HCT116 (cell line): Measurements from ENCODE around the gene POLR2I. TPM values are rescaled to one million over a fixed set of nuclear protein-coding genes. Genes with fewer than 3 reads are reported as not detected.

Experiments
- ATAC-seq: fragments of 200-7000 bp; cut with Tn5 transposase; 2 replicates; pipeline ENCODE4 v1.9.1; 2020; ENCODE audit warnings: mild to moderate bottlenecking, moderate library complexity
- BruUV-seq: library from RNA; stranded (reverse); fragments of 400-500 nt; replicated peaks from 2 replicates; lab custom pipeline; 2021; lab: Mats Ljungman, UMichigan
- CTCF ChIA-PET: fragments of 300-600 bp; sonication (Branson Sonifier 250); formaldehyde crosslinking; loops from one replicate; lab custom pipeline; 2021; ENCODE audit warnings: antibody characterized with exemption; lab: Charles Lee
- POLR2A ChIA-PET: fragments of 300-600, 350-600 bp; sonication (Branson Sonifier 250); formaldehyde crosslinking; loops from one replicate; lab custom pipeline; 2021; ENCODE audit warnings: antibody characterized with exemption; lab: Charles Lee
- RAD21 ChIA-PET, 2 experiments: fragments of 300-600 bp; sonication (Branson Sonifier 250); formaldehyde crosslinking; loops; one replicate each; lab custom pipeline; 2023; ENCODE audit warnings: low total read pairs in 2 of 2; ENCODE audit not compliant: uncharacterized antibody in 2 of 2, unreplicated experiment in 2 of 2, low non-redundant PET in 1 of 2; lab: Charles Lee
- DNase-seq: peaks from one replicate; pipeline ENCODE4 v3.0.0-alpha.2; 2010; ENCODE audit warnings: low read depth, low spot score
- H2AFZ ChIP-seq: fragments of 200-600 bp; shearing (Covaris generic), sonication (generic); 2 replicates; pipeline ENCODE4 v1.6.1; 2017; ENCODE audit warnings: low read depth, mixed run types, mixed read lengths, antibody characterized with exemption, low read length; ENCODE audit not compliant: poor library complexity, severe bottlenecking
- H3K27ac ChIP-seq: 2 replicates; pipeline ENCODE4 v1.5.1; 2012; ENCODE audit warnings: low read depth, low read length
- H3K27me3 ChIP-seq: fragments of 200-600 bp; sonication (generic); 2 replicates; pipeline ENCODE4 v1.6.1; 2016; ENCODE audit warnings: mixed run types, low read length, mixed read lengths; ENCODE audit not compliant: insufficient read depth
- H3K36me3 ChIP-seq, 2 experiments: fragments of 200-500 bp in 1 of 2; fragments of 200-600 bp in 1 of 2; sonication (Bioruptor generic) in 1 of 2; sonication (generic) in 1 of 2; 2 replicates each; pipeline versions ENCODE4 v1.5.1 to v1.6.1; 2014 to 2016; ENCODE audit warnings: low read length in 2 of 2, inconsistent platforms in 1 of 2, mixed read lengths in 1 of 2, mixed run types in 1 of 2; ENCODE audit not compliant: insufficient read depth in 2 of 2, control insufficient read depth in 1 of 2
- H3K4me1 ChIP-seq, 2 experiments: fragments of 200-600 bp in 1 of 2; sonication (generic) in 1 of 2; 2 replicates each; pipeline versions ENCODE4 v1.5.1 to v1.6.1; 2012 to 2017; ENCODE audit warnings: low read length in 2 of 2, inconsistent platforms in 1 of 2, mild to moderate bottlenecking in 1 of 2, mixed read lengths in 1 of 2, mixed run types in 1 of 2, moderate library complexity in 1 of 2; ENCODE audit not compliant: insufficient read depth in 2 of 2, control insufficient read depth in 1 of 2
- H3K4me2 ChIP-seq: fragments of 200-600 bp; sonication (generic); 2 replicates; pipeline ENCODE4 v1.6.1; 2017; ENCODE audit warnings: mixed run types, low read length, mixed read lengths
- H3K4me3 ChIP-seq, 2 experiments: fragments of 200-600 bp in 1 of 2; sonication (generic) in 1 of 2; replicated peaks in 1 of 2; 2 replicates each; pipeline ENCODE4 v1.5.1; 2011 to 2016; ENCODE audit warnings: low read length in 2 of 2, control low read depth in 1 of 2, low read depth in 1 of 2, mild to moderate bottlenecking in 1 of 2, mixed read lengths in 1 of 2, mixed run types in 1 of 2
- H3K79me2 ChIP-seq: fragments of 200-600 bp; sonication (generic); 2 replicates; pipeline ENCODE4 v1.6.1; 2017; ENCODE audit warnings: mild to moderate bottlenecking, mixed run types, low read length, moderate library complexity, mixed read lengths; ENCODE audit not compliant: insufficient read depth
- H3K9ac ChIP-seq: fragments of 200-600 bp; sonication (generic); 2 replicates; pipeline ENCODE4 v1.6.1; 2016; ENCODE audit warnings: low read length, mixed read lengths
- H3K9me2 ChIP-seq: fragments of 200-600 bp; sonication (generic), shearing (Covaris generic); 2 replicates; pipeline ENCODE4 v1.6.1; 2017; ENCODE audit warnings: mixed run types, mild to moderate bottlenecking, moderate library complexity; ENCODE audit not compliant: insufficient read depth
- H3K9me3 ChIP-seq, 2 experiments: fragments of 200-500 bp in 1 of 2; fragments of 200-600 bp in 1 of 2; sonication (Bioruptor generic) in 1 of 2; sonication (generic) in 1 of 2; 2 replicates each; pipeline ENCODE4 v1.6.1; 2014 to 2017; ENCODE audit warnings: low read length in 2 of 2, mixed read lengths in 2 of 2, inconsistent platforms in 1 of 2, low read depth in 1 of 2, mild to moderate bottlenecking in 1 of 2, mixed run types in 1 of 2, moderate library complexity in 1 of 2; ENCODE audit not compliant: control insufficient read depth in 1 of 2, insufficient read depth in 1 of 2
- H4K20me1 ChIP-seq: fragments of 200-600 bp; sonication (generic), shearing (Covaris generic); 2 replicates; pipeline ENCODE4 v1.6.1; 2017; ENCODE audit warnings: mixed run types, mild to moderate bottlenecking, moderate library complexity; ENCODE audit not compliant: insufficient read depth
- ATF3 ChIP-seq: IDR thresholded peaks from 2 replicates; pipeline ENCODE4 v1.6.1; 2012
- CBX3 ChIP-seq: IDR thresholded peaks from 2 replicates; pipeline ENCODE4 v1.6.1; 2012; ENCODE audit warnings: low read depth
- CTCF ChIP-seq, 3 experiments: fragments of 200-600 bp in 1 of 3; sonication (generic) in 1 of 3; IDR thresholded peaks in 2 of 3; conservative IDR thresholded peaks in 1 of 3; 2 replicates each; pipeline ENCODE4 v1.5.1; 2012 to 2017; ENCODE audit warnings: low read depth in 2 of 3, low read length in 2 of 3, antibody characterized with exemption in 1 of 3, borderline replicate concordance in 1 of 3, control low read depth in 1 of 3, mild to moderate bottlenecking in 1 of 3, mixed read lengths in 1 of 3, mixed run types in 1 of 3, moderate library complexity in 1 of 3; ENCODE audit not compliant: insufficient read depth in 1 of 3
- EGR1 ChIP-seq: IDR thresholded peaks from 2 replicates; pipeline ENCODE4 v1.6.1; 2012; ENCODE audit warnings: low read depth
- EZH2phosphoT487 ChIP-seq: fragments of 200-600 bp; IDR thresholded peaks from 2 replicates; pipeline ENCODE4 v1.6.1; 2018; ENCODE audit warnings: antibody characterized with exemption, borderline replicate concordance
- FOSL1 ChIP-seq: IDR thresholded peaks from 2 replicates; pipeline ENCODE4 v1.6.1; 2012; ENCODE audit warnings: low read depth
- JUND ChIP-seq: IDR thresholded peaks from 2 replicates; pipeline ENCODE4 v1.6.1; 2012
- POLR2AphosphoS5 ChIP-seq: IDR thresholded peaks from 2 replicates; pipeline ENCODE4 v1.6.1; 2011; ENCODE audit warnings: mild to moderate bottlenecking, low read depth, low read length, moderate library complexity
- REST ChIP-seq: IDR thresholded peaks from 2 replicates; pipeline ENCODE4 v1.6.1; 2012; ENCODE audit warnings: low read depth
- SIN3A ChIP-seq: IDR thresholded peaks from 2 replicates; pipeline ENCODE4 v1.6.1; 2012; ENCODE audit warnings: low read depth
- SP1 ChIP-seq: IDR thresholded peaks from 2 replicates; pipeline ENCODE4 v1.6.1; 2012; ENCODE audit warnings: low read depth
- SRF ChIP-seq: IDR thresholded peaks from 2 replicates; pipeline ENCODE4 v1.6.1; 2012; ENCODE audit warnings: low read depth
- YY1 ChIP-seq: IDR thresholded peaks from 2 replicates; pipeline ENCODE4 v1.6.1; 2011; ENCODE audit warnings: low read length, low read depth, moderate library complexity, mild to moderate bottlenecking; ENCODE audit not compliant: insufficient replicate concordance; ENCODE audit errors: extremely low read depth
- ZFX ChIP-seq: fragments of 450-650 bp; IDR thresholded peaks from 2 replicates; pipeline ENCODE4 v1.6.1; 2017
- ZNF274 ChIP-seq: fragments of 200-500 bp; sonication (Bioruptor generic); IDR thresholded peaks from 2 replicates; pipeline ENCODE4 v1.6.1; 2014; ENCODE audit warnings: mild to moderate bottlenecking, low read depth, low read length, inconsistent platforms
- intact Hi-C: fragments of 100-400 bp; cut with micrococcal nuclease; formaldehyde crosslinking; loops from 2 replicates; pipeline ENCODE4 v1.10.0; 2022
- total RNA-seq: library from RNA; stranded (reverse); gene quantifications from one replicate; pipeline ENCODE4 v1.2.1, GENCODE V29; 2021; ENCODE audit not compliant: unreplicated experiment

POLR2I gene
- total RNA-seq, 1 experiment from 2014 or later, result 108 TPM

- TF ChIP-seq POLR2AphosphoS5, result no peak
- no peak for TF ChIP-seq SRF
- no peak for TF ChIP-seq CTCF (IDR thresholded peaks at IDR 0.05 in 2 of 3, conservative IDR thresholded peaks at IDR 0.05 in 1 of 3; ENCODE audit: borderline replicate concordance in 1 of 3, insufficient read depth in 1 of 3, low read depth in 2 of 3, low read length in 2 of 3)
- no peak for TF ChIP-seq CBX3
- no peak for TF ChIP-seq SP1
- no peak for TF ChIP-seq YY1
- no peak for TF ChIP-seq FOSL1
- no peak for TF ChIP-seq EGR1
- no peak for TF ChIP-seq JUND
- Histone ChIP-seq H3K4me2 (no peak overlapping the region), H3K9me2 (no peaks in the 10 kb centered on the region), H3K4me1 (no peaks in the 10 kb centered on the region), H3K27ac (no peak overlapping the region), H3K36me3 (peaks cover 8 to 27% of the 10 kb centered on the region in 2 experiments), H3K79me2 (no peaks in the 10 kb centered on the region), H2AFZ (no peak overlapping the region), H3K27me3 (no peaks in the 10 kb centered on the region), H3K4me3 (no peak overlapping the region), H3K9ac (no peak overlapping the region), H3K9me3 (no peaks in the 10 kb centered on the region), H4K20me1 (no peaks in the 10 kb centered on the region)
- intact Hi-C loops, result no loop called here
- no peak for ATAC-seq
- CTCF ChIA-PET, result no interaction called here
- no peak for DNase-seq
- POLR2A ChIA-PET, result no interaction called here
- RAD21 ChIA-PET, result no interaction called here
- BruUV-seq, result no TSS peak
These were observed 21.0 kb downstream of the POLR2I start for GRCh38 chr19:36093687-36094086.

GRCh38 chr19:36093146-36093662 is 21.5 kb downstream of the POLR2I start:
- Histone ChIP-seq H2AFZ (no peak overlapping the region), H3K36me3 (peaks cover 8 to 27% of the 10 kb centered on the region in 2 experiments)
- no peak for TF ChIP-seq ATF3
- no peak for TF ChIP-seq POLR2AphosphoS5
- no peak for TF ChIP-seq EZH2phosphoT487
- no peak for TF ChIP-seq REST
- TF ChIP-seq JUND, result no peak
- no peak for TF ChIP-seq SRF
- no peak for TF ChIP-seq SP1
- TF ChIP-seq YY1, result no peak
- no peak for TF ChIP-seq ZNF274
- no peak for TF ChIP-seq FOSL1
- no peak for TF ChIP-seq CBX3
- TF ChIP-seq SIN3A, result no peak
- no peak for TF ChIP-seq ZFX

More at GRCh38 chr19:36093146-36093662, 21.5 kb downstream of the POLR2I start:
- Histone ChIP-seq H3K9me3 (no peaks in the 10 kb centered on the region), H3K4me3 (no peak overlapping the region), H3K27ac (no peak overlapping the region), H3K79me2 (no peaks in the 10 kb centered on the region), H3K27me3 (no peaks in the 10 kb centered on the region), H3K4me2 (no peak overlapping the region), H3K9me2 (no peaks in the 10 kb centered on the region), H3K4me1 (no peaks in the 10 kb centered on the region), H4K20me1 (no peaks in the 10 kb centered on the region), H3K9ac (no peak overlapping the region)
- DNase-seq (no peak), ATAC-seq (no peak)
- ChIA-PET CTCF (no interaction called here), RAD21 (no interaction called here), POLR2A (no interaction called here)
- no TSS peak for BruUV-seq
- intact Hi-C loops, result no loop called here
